ENCODE measurements around the gene LASP1.
A peak's percentile ranks its signal among the peaks of the same experiment; 100 is the strongest.

Gene LASP1

GRCh38 chr17:38886643-38887010 is 16.8 kb downstream of the LASP1 start:
- H3K36me3 ChIP-seq (ENCODE audit: insufficient read depth, low read length): peaks cover 86% of the 10 kb centered on the region
- H3K9ac ChIP-seq (ENCODE audit: low read depth, low read length): no peak overlapping the region
- DNase-seq (no peak), ATAC-seq (ENCODE audit: insufficient read depth, low read depth) (no peak)
- no peaks in the 10 kb centered on the region for H3K4me1 ChIP-seq (ENCODE audit: insufficient read depth, low read length)
- no peak overlapping the region for H3K4me3 ChIP-seq (ENCODE audit: low read depth in 1 of 2, low read length in 2 of 2)
- no peak overlapping the region for H3K4me2 ChIP-seq (ENCODE audit: insufficient read depth, low read length)
- peaks cover 74% of the 10 kb centered on the region for H3K79me2 ChIP-seq (ENCODE audit: insufficient read depth, low read length)
- H3K27me3 ChIP-seq (ENCODE audit: insufficient read depth, low read length, poor library complexity): no peaks in the 10 kb centered on the region
- H4K20me1 ChIP-seq (ENCODE audit: insufficient read depth, low read length): peaks cover 71% of the 10 kb centered on the region
- no peak overlapping the region for H2AFZ ChIP-seq (ENCODE audit: low read depth, low read length)
- no peak for TF ChIP-seq EZH2 (IDR thresholded peaks at IDR 0.05; ENCODE audit: borderline replicate concordance, low read depth, low read length, severe bottlenecking)
- H3K27ac ChIP-seq (ENCODE audit: low read length): no peak overlapping the region
- no peaks in the 10 kb centered on the region for H3K9me3 ChIP-seq (ENCODE audit: insufficient read depth, low read length, severe bottlenecking)

- no peak for TF ChIP-seq CTCF (IDR thresholded peaks at IDR 0.05; ENCODE audit: borderline replicate concordance, extremely low read depth, low read length, poor library complexity, severe bottlenecking)
- no peak for TF ChIP-seq EZH2 (IDR thresholded peaks at IDR 0.05; ENCODE audit: borderline replicate concordance, low read depth, low read length, severe bottlenecking)
- no peak for ATAC-seq (ENCODE audit: insufficient read depth, low read depth)
- no peak for DNase-seq
- H3K27me3 ChIP-seq (ENCODE audit: insufficient read depth, low read length, poor library complexity): no peaks in the 10 kb centered on the region
- no peak overlapping the region for H3K9ac ChIP-seq (ENCODE audit: low read depth, low read length)
- peaks cover 53% of the 10 kb centered on the region for H4K20me1 ChIP-seq (ENCODE audit: insufficient read depth, low read length)
- no peaks in the 10 kb centered on the region for H3K9me3 ChIP-seq (ENCODE audit: insufficient read depth, low read length, severe bottlenecking)
- peaks cover 89% of the 10 kb centered on the region for H3K36me3 ChIP-seq (ENCODE audit: insufficient read depth, low read length)
- H3K4me2 ChIP-seq (ENCODE audit: insufficient read depth, low read length): no peak overlapping the region
- H3K4me3 ChIP-seq (ENCODE audit: low read depth in 1 of 2, low read length in 2 of 2): no peak overlapping the region
- peaks cover 54% of the 10 kb centered on the region for H3K79me2 ChIP-seq (ENCODE audit: insufficient read depth, low read length)
- no peak overlapping the region for H3K27ac ChIP-seq (ENCODE audit: low read length)
- H3K4me1 ChIP-seq (ENCODE audit: insufficient read depth, low read length): no peaks in the 10 kb centered on the region; the same call in 1 of the 2 replicates
- H2AFZ ChIP-seq (ENCODE audit: low read depth, low read length): no peak overlapping the region
These were observed 19.0 kb downstream of the LASP1 start for GRCh38 chr17:38888842-38889241.

GRCh38 chr17:38889745-38890409 is 20.0 kb downstream of the LASP1 start:
- ATAC-seq (ENCODE audit: insufficient read depth, low read depth): no peak
- TF ChIP-seq CTCF (IDR thresholded peaks at IDR 0.05; ENCODE audit: borderline replicate concordance, extremely low read depth, low read length, poor library complexity, severe bottlenecking) (no peak), EZH2 (IDR thresholded peaks at IDR 0.05; ENCODE audit: borderline replicate concordance, low read depth, low read length, severe bottlenecking) (no peak)
- H3K9me3 ChIP-seq (ENCODE audit: insufficient read depth, low read length, severe bottlenecking): no peaks in the 10 kb centered on the region
- H3K36me3 ChIP-seq (ENCODE audit: insufficient read depth, low read length): peaks cover 91% of the 10 kb centered on the region
- no peak for DNase-seq
- H3K79me2 ChIP-seq (ENCODE audit: insufficient read depth, low read length): peaks cover 49% of the 10 kb centered on the region
- H3K9ac ChIP-seq (ENCODE audit: low read depth, low read length): no peak overlapping the region
- 0 out of 2 replicates have a peak overlapping the region, but pooled peaks have one; percentile 19 for H3K27ac ChIP-seq (ENCODE audit: low read length)
- no peaks in the 10 kb centered on the region; the same call in 1 of the 2 replicates for H3K4me1 ChIP-seq (ENCODE audit: insufficient read depth, low read length)
- no peak overlapping the region for H3K4me2 ChIP-seq (ENCODE audit: insufficient read depth, low read length)
- no peak overlapping the region for H3K4me3 ChIP-seq (ENCODE audit: low read depth in 1 of 2, low read length in 2 of 2)
- peaks cover 48% of the 10 kb centered on the region for H4K20me1 ChIP-seq (ENCODE audit: insufficient read depth, low read length)
- H2AFZ ChIP-seq (ENCODE audit: low read depth, low read length): no peak overlapping the region
- H3K27me3 ChIP-seq (ENCODE audit: insufficient read depth, low read length, poor library complexity): no peaks in the 10 kb centered on the region

GRCh38 chr17:38890410-38890746 is 20.5 kb downstream of the LASP1 start:
- Histone ChIP-seq H3K27ac (ENCODE audit: low read length) (no peak overlapping the region), H3K36me3 (ENCODE audit: insufficient read depth, low read length) (peaks cover 86% of the 10 kb centered on the region)
- DNase-seq: no peak

More at GRCh38 chr17:38890410-38890746, 20.5 kb downstream of the LASP1 start:
- TF ChIP-seq CTCF (IDR thresholded peaks at IDR 0.05; ENCODE audit: borderline replicate concordance, extremely low read depth, low read length, poor library complexity, severe bottlenecking) (no peak), EZH2 (IDR thresholded peaks at IDR 0.05; ENCODE audit: borderline replicate concordance, low read depth, low read length, severe bottlenecking) (no peak)
- H2AFZ ChIP-seq (ENCODE audit: low read depth, low read length): no peak overlapping the region
- H3K9ac ChIP-seq (ENCODE audit: low read depth, low read length): no peak overlapping the region
- H3K27me3 ChIP-seq (ENCODE audit: insufficient read depth, low read length, poor library complexity): no peaks in the 10 kb centered on the region
- H3K79me2 ChIP-seq (ENCODE audit: insufficient read depth, low read length): peaks cover 44% of the 10 kb centered on the region
- H4K20me1 ChIP-seq (ENCODE audit: insufficient read depth, low read length): peaks cover 43% of the 10 kb centered on the region
- H3K9me3 ChIP-seq (ENCODE audit: insufficient read depth, low read length, severe bottlenecking): no peaks in the 10 kb centered on the region
- no peak for ATAC-seq (ENCODE audit: insufficient read depth, low read depth)
- H3K4me1 ChIP-seq (ENCODE audit: insufficient read depth, low read length): peaks cover 3% of the 10 kb centered on the region; the same call in 1 of the 2 replicates
- no peak overlapping the region for H3K4me2 ChIP-seq (ENCODE audit: insufficient read depth, low read length)
- H3K4me3 ChIP-seq (ENCODE audit: low read depth in 1 of 2, low read length in 2 of 2): no peak overlapping the region

Data from DND-41 (cell line).